ENCODE results near the gene GALNT13.

GALNT13 gene

GRCh38 chr2:153871231-153872221, at the start of gene GALNT13:
GALNT13 (plus strand) TSS chr2:153871922.
- POLR2A ChIA-PET: no interaction called here
- H3K4me3 ChIP-seq (ENCODE audit: low read depth, low read length): no peak within 1 kb of the TSS
- CTCF ChIA-PET: no interaction called here
- no peak for DNase-seq (ENCODE audit: low read depth, low spot score)
- TF ChIP-seq CTCF (IDR thresholded peaks at IDR 0.05; ENCODE audit: insufficient read depth, low read length, missing control alignments): no peak

- CTCF ChIA-PET: no interaction called here
- H3K4me3 ChIP-seq (ENCODE audit: low read depth, low read length): no peak overlapping the region
- DNase-seq (ENCODE audit: low read depth, low spot score): no peak
- POLR2A ChIA-PET: no interaction called here
- TF ChIP-seq CTCF (IDR thresholded peaks at IDR 0.05; ENCODE audit: insufficient read depth, low read length, missing control alignments): no peak
Measured at GRCh38 chr2:153823880-153824279, 47.8 kb upstream of the GALNT13 start.

- DNase-seq (ENCODE audit: low read depth, low spot score): no peak
- TF ChIP-seq CTCF (IDR thresholded peaks at IDR 0.05; ENCODE audit: insufficient read depth, low read length, missing control alignments): no peak
- H3K4me3 ChIP-seq (ENCODE audit: low read depth, low read length): no peak overlapping the region
- ChIA-PET CTCF (no interaction called here), POLR2A (no interaction called here)
Measured at GRCh38 chr2:153828335-153828734, 43.4 kb upstream of the GALNT13 start.

GRCh38 chr2:153834662-153835061, 37.1 kb upstream of the GALNT13 start:
- POLR2A ChIA-PET: no interaction called here

GRCh38 chr2:153858250-153858649, 13.5 kb upstream of the GALNT13 start:
- DNase-seq (ENCODE audit: low read depth, low spot score): no peak
- no peak overlapping the region for H3K4me3 ChIP-seq (ENCODE audit: low read depth, low read length)
- POLR2A ChIA-PET: no interaction called here
- CTCF ChIA-PET: no interaction called here
- TF ChIP-seq CTCF (IDR thresholded peaks at IDR 0.05; ENCODE audit: insufficient read depth, low read length, missing control alignments): no peak

More at GRCh38 chr2:153834662-153835061, 37.1 kb upstream of the GALNT13 start:
- CTCF ChIA-PET: no interaction called here
- no peak for DNase-seq (ENCODE audit: low read depth, low spot score)
- TF ChIP-seq CTCF (IDR thresholded peaks at IDR 0.05; ENCODE audit: insufficient read depth, low read length, missing control alignments): no peak
- no peak overlapping the region for H3K4me3 ChIP-seq (ENCODE audit: low read depth, low read length)

GRCh38 chr2:153864022-153864421, 7.7 kb upstream of the GALNT13 start:
- ChIA-PET POLR2A (no interaction called here), CTCF (no interaction called here)
- no peak for DNase-seq (ENCODE audit: low read depth, low spot score)
- no peak for TF ChIP-seq CTCF (IDR thresholded peaks at IDR 0.05; ENCODE audit: insufficient read depth, low read length, missing control alignments)
- no peak overlapping the region for H3K4me3 ChIP-seq (ENCODE audit: low read depth, low read length)
